ENCODE data around the gene FGFBP2.
A peak's percentile ranks its signal among the peaks of the same experiment; 100 is the strongest.

The FGFBP2 gene

GRCh38 chr4:15965325-15965724, 2.4 kb upstream of the FGFBP2 start:
- no peak for DNase-seq

- DNase-seq: no peak
Observed at GRCh38 chr4:15964159-15964558, 1.2 kb upstream of the FGFBP2 start.

GRCh38 chr4:15963576-15963975, 601 bp upstream of the FGFBP2 start:
- DNase-seq: no peak

GRCh38 chr4:15961781-15962510, 1.0 kb downstream of the FGFBP2 start:
- DNase-seq: no peak

DNA sequence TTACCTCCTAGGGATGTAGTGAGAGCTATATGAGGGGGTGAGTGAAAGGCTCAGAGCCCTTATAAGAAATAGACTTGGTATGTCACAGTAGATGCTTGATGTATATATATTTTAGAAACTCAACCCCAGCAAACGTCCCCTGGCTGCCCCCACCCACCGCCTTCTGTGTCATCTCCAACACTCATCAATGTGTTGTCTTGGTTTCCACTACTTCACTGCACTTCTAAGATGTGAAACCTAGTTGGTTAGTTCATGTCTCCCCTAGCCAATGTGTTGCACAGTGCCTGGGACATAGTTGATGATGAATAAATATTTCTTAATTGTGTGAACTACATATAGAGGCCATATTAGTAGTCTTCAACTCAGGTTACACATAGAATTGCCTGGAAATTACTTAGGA, 4.4 kb downstream of the FGFBP2 start:
- no peak for DNase-seq

- peak; percentile 83 for DNase-seq
Observed at GRCh38 chr4:15956179-15956850, 6.7 kb downstream of the FGFBP2 start.

DNA sequence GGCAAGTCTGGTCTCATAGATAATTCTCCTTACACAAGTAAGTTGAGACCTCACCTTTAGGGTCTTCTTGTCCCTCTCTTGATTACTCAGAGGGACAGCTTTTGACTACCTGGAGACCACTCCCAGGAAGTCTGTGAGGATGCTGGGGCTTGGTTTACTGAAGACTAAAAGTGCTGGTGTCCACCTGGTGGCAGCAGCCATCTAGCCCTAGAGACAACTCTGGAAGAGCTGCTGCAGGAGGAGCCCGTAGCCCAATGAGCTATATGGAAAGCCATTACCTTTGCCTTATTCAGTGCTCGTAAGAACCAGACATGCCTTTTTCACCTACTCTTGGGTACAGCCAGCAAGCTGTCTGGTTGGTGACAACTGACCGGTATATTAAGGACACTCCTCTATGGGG, 7.3 kb downstream of the FGFBP2 start:
- no peak for DNase-seq

GRCh38 chr4:15953625-15954024, 9.3 kb downstream of the FGFBP2 start:
- DNase-seq: no peak

DNA sequence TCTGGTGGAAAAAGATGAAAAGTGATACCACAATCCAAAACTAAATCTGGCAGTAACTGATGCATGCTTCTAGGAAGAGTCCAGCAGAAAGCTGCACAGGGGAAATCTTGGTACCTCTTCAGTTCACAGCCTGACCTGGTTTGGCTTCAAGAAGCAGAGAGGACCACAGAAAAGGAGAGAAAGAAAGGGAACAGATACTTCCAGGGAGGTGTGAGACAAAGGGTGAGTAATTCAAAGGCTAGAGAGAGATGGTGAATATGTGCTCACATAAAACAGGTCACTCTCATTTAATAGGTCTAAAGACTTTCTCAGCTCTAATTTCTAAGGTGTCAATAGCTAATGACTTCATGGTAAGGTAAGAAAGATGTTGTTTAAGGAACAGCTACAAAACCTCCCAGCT, 11.2 kb downstream of the FGFBP2 start:
- no peak for DNase-seq

GRCh38 chr4:15948826-15949225, 14.1 kb downstream of the FGFBP2 start:
- no peak for DNase-seq

GRCh38 chr4:15947684-15948083, 15.3 kb downstream of the FGFBP2 start:
- DNase-seq: no peak

- no peak for DNase-seq
Observed at GRCh38 chr4:15945516-15945915, 17.5 kb downstream of the FGFBP2 start.

DNA sequence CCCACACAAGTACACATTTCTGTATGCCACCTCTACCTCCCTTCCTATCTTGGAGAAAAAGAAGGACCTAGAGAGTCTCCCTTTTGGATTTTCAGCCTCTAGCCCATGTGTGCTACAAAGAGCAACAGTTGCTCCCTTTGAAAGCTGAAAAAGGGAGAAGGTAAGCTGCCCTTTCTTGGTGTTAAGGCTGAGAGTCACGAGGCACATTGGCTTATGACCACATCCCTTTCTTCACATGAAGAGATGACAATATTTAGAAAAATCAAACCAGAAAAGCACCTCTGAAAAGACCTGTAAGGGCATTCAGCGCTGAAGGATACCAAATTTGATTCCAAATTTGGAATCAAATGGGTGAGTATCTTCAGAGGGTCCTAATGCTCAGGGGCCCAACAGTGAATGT, 18.1 kb downstream of the FGFBP2 start:
- no peak for DNase-seq

DNA sequence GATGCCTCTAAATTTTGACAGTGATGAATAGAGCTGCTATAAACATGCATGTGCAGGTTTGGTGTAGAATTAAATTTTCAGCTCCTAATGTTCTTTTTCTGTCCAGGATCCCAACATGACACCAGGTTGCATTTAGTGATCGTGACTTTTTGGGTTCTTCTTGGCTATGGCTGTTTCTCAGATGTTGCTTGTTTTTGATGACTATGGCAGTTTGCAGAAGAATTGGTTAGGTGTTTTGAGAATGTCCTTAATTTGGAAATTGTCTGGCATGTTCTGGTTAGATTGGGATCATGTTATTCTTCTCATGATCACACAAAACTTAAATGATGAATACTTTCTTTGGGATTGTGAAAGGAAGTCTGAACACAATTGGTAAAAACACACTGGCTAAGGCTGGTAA, 20.7 kb downstream of the FGFBP2 start:
- no peak for DNase-seq

GRCh38 chr4:15938640-15939039, 24.3 kb downstream of the FGFBP2 start, which contains the start of gene FGFBP1:
Gene FGFBP1, minus strand, starts transcription at chr4:15938740. Its CDS starts 2,108 bp downstream, at chr4:15936632.
- DNase-seq: no peak

- DNase-seq: no peak
Observed at GRCh38 chr4:15938182-15938581, 24.8 kb downstream of the FGFBP2 start.

DNA sequence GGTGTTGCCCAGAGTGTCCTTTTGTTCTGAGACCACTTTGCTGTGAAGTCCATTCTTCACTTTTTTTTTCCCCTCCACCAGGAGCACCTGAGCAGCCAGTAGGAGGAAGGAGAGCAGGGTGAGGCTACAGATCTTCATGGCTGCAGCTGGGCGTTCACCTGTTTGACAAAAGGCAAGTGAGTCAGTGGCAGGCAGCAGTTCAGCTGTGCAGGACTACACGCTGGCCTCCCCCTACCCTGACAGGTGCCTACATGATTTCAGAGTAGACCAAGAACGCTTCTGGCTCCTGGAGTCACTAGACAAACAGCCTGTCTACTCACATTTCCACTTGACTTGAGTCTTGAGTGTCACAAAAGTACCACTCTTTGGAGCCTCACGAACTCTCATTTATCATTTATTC, 26.5 kb downstream of the FGFBP2 start:
- no peak for DNase-seq

DNA sequence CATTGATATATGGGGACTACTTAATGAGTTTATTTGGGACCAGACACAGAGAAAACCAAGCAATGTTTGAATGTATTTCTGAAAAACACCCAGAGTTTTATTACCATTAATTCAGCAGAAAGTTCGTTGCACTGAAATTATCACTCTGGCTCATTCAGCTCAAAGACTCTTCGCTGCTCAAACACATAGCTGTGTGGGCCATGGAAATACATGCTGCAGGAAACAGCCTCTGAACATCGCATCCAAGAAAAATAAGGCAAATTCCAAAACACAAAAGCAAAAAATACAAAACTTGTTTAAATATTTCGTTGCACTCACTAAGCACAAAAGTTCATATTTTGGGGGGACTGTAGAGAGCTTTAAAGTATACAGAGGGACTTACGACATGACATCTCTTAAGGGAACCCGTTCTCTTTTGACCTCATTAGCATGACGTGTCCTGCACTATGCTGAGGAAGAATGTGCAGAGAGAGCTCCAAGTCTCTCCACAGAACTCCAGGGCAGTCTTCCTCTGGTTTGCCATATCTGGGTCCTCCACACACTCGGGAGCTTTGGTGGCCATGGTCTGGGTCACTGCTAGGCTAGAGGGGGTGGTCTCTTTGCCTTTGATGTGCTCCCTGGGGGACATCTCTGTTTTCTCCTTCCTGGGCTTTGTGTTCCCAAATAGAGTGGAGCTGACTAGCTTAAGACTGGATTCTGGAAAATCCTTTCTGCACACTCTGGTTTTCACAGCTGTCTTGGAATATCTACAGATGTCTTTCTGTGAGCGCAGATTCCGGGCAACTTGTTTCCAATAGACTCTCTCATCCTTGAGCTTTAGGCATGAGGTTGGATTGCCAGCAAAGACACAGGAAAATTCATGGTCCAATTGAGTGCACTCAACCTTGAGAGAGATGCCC, 27.2 kb downstream of the FGFBP2 start:
- DNase-seq: no peak

- DNase-seq: no peak
Observed at GRCh38 chr4:15934259-15934658, 28.7 kb downstream of the FGFBP2 start.

DNA sequence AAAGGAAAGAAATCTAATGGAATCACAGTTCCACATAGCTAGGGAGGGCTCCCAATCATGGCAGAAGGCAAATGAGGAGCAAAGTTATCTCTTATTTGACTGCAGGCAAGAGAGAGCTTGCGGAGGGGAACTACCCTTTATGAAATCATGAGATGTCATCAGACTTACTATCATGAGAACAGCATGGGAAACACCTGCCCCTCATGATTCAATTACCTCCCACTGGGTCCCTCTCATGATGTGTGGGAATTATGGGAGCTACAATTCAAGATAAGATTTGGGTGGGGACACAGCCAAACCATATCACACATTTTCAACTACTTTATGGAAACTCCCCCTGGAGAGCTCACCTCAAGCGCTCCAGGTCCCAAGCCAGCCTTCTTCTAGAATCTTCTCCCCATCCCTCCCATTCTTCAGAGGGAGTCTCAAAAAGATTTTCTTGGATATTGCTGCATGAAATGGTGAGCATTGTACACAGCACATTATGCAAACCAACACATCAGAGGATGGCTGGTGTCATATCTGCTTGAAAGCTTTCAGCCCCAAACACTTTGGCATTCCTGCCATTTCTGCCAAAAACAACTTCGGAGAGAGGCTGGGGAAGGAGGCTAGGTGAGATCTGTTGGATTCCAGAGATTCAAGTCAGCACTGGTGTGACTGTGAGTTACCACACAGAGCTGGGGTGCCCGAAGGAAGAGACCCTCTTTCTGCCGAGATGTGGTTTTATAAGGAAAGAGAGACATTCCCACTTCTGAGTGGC, 31.3 kb downstream of the FGFBP2 start:
- no peak for DNase-seq

DNA sequence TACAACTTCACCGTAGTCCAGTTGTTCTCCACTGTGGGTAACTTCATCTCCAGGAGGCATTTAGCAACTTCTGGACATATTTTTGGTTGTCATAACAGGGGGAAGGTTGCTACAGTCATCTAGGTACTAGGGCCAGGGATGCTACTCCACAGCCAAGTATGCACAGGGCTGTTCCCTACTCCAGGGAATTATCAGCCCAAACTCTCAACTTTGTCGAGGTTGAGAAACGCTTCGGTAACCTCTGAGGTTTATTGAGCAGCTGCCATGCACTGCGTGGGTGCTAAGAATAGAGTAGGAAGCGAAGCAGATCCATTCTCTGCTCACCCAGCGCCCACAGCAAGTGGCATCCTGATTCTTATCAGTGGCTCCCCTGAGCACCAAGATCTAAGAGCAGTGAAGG, 32.7 kb downstream of the FGFBP2 start:
- DNase-seq: no peak

- no peak for DNase-seq
Observed at GRCh38 chr4:15929540-15929939, 33.4 kb downstream of the FGFBP2 start.

DNA sequence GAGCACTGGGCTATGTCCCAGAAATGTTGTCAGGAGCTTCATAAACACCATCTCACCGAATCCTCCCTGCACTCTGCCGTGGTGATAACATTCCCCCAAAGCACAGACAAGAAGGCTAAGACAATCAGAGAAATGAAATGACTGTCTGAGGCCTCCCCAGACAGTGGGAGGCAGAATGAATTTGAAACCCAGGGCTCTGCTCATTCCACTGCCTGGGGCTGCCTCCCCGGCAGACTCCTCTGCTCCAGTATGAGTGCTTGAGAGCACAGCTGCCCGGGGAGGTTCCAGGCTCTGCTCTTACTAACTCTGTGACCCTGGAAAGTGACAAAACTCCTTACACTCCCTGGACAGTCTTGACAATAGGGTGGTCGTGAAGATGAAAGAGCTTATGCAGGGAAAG, 34.1 kb downstream of the FGFBP2 start:
- DNase-seq: no peak

All from activated naive CD4-positive, alpha-beta T cell treated with anti-CD3 and anti-CD28 coated beads, Interleukin-2, amount 50 U/mL, for 16 hours (primary cell).